Measurements from ENCODE around the gene METTL16. TPM values are rescaled to one million over a fixed set of nuclear protein-coding genes. Genes with fewer than 3 reads are reported as not detected.

The METTL16 gene
- total and polyA plus RNA-seq, 9 of the 15 experiments (the other 6 are each of a cell fraction or from before 2014, with no cell fraction given) = 12.1 to 30.5 (median 19.8) TPM

DNA sequence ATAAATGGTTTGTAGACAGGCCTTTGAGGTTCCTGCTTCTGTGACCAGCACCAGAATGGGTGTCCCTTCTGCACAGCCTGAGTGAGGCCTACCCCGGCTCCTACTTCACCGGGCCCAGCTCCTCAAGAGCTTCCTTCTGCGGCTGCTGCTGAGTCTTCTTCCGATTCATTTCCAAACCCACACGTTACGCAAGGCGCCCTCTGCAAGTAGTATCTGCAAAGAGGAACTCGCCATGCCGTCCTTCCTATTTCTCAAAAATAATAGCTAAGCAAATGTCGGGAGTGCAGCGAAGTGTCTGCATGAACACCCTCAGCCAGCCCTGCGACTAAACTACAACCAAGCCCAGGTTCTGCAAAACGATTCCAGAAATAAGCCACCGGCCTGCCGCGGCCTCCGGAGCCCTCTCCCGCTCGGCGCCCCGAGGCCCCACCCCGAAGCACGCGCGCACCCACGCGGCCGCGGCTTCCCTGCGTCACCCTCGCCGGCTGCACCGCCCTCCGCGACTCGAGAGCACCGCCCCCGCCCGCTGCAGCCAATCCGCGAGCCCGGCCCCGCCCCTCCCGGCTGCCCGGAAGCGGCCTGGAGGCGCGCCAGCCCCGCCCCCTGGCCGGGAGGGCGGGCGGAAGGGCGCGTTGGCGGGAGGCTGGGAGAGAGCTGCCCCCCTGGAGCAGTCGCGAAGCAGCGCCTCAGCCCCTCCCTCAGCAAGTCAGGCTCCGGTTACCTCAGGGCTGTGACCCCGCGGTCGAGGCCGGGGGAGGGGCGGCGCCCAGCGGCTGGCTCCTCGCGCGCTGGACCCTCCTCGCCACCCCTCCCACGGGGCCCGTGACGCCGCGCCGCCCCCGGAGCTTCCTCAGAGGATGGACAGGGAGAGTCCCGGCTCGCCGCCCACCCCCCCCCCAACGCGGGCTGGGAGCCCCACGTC lies 119.2 kb downstream of the METTL16 start (continued):
- TF ChIP-seq MGA (IDR thresholded peaks at IDR 0.05) = peak; percentile 45
- TF ChIP-seq ZNF696 (CRISPR knock-in tag; conservative IDR thresholded peaks at IDR 0.05) = no peak
- peak; percentile 45 for TF ChIP-seq EP400 (IDR thresholded peaks at IDR 0.05)
- TF ChIP-seq CCNT2 (IDR thresholded peaks at IDR 0.05; ENCODE audit: borderline replicate concordance, extremely low read depth, insufficient read length, low read depth, low read length) = peak; percentile 84
- peak; percentile 4 for TF ChIP-seq FIP1L1 (IDR thresholded peaks at IDR 0.05; ENCODE audit: low read depth, low read length, poor library complexity, severe bottlenecking)
- no peak for TF ChIP-seq ZNF77 (CRISPR knock-in tag; IDR thresholded peaks at IDR 0.05)
- TF ChIP-seq, protein P1, sequence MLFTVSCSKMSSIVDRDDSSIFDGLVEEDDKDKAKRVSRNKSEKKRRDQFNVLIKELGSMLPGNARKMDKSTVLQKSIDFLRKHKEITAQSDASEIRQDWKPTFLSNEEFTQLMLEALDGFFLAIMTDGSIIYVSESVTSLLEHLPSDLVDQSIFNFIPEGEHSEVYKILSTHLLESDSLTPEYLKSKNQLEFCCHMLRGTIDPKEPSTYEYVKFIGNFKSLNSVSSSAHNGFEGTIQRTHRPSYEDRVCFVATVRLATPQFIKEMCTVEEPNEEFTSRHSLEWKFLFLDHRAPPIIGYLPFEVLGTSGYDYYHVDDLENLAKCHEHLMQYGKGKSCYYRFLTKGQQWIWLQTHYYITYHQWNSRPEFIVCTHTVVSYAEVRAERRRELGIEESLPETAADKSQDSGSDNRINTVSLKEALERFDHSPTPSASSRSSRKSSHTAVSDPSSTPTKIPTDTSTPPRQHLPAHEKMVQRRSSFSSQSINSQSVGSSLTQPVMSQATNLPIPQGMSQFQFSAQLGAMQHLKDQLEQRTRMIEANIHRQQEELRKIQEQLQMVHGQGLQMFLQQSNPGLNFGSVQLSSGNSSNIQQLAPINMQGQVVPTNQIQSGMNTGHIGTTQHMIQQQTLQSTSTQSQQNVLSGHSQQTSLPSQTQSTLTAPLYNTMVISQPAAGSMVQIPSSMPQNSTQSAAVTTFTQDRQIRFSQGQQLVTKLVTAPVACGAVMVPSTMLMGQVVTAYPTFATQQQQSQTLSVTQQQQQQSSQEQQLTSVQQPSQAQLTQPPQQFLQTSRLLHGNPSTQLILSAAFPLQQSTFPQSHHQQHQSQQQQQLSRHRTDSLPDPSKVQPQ (CRISPR knock-in tag; IDR thresholded peaks at IDR 0.05; ENCODE audit: borderline replicate concordance) = peak; percentile 39; the same call in 1 of the 2 replicates
- TF ChIP-seq ZBTB7A (IDR thresholded peaks at IDR 0.05; ENCODE audit: borderline replicate concordance, control insufficient read depth, low read depth, low read length) = peak; percentile 90; the same call in 1 of the 2 replicates
- TF ChIP-seq SRF (CRISPR knock-in tag; IDR thresholded peaks at IDR 0.05) = peak in 1 of 2 experiments; percentile 92; a peak in 1 of 4 replicates

Data from K562 (cell line).